GM12878 (cell line): ENCODE results near the gene COL15A1. TPM values are rescaled to one million over a fixed set of nuclear protein-coding genes. Genes with fewer than 3 reads are reported as not detected.

Experiments
- CHD2 ChIP-seq: IDR thresholded peaks from 2 replicates; pipeline ENCODE4 v1.6.1; 2011; ENCODE audit warnings: low read depth, low read length, improper control_type of control experiment, borderline replicate concordance
- HCFC1 ChIP-seq: fragments of 150-350 bp; IDR thresholded peaks from 2 replicates; pipeline ENCODE4 v1.6.1; 2014; ENCODE audit warnings: low read length
- JUND ChIP-seq: IDR thresholded peaks from 2 replicates; pipeline ENCODE4 v1.6.1; 2012; ENCODE audit warnings: low read depth, mild to moderate bottlenecking, low read length, improper control_type of control experiment, moderate library complexity
- LARP7 ChIP-seq: fragments of 450-650 bp; IDR thresholded peaks from 2 replicates; pipeline ENCODE4 v1.6.1; 2017; ENCODE audit warnings: mild to moderate bottlenecking
- RAD21 ChIP-seq: IDR thresholded peaks from 2 replicates; pipeline ENCODE4 v1.6.1; 2011; ENCODE audit warnings: mild to moderate bottlenecking, low read depth, low read length, moderate library complexity; ENCODE audit not compliant: insufficient read depth
- RAD51 ChIP-seq: fragments of 450-650 bp; IDR thresholded peaks from 2 replicates; pipeline ENCODE4 v1.6.1; 2016; ENCODE audit warnings: moderate library complexity, mild to moderate bottlenecking, inconsistent platforms
- RB1 ChIP-seq: fragments of 450-650 bp; formaldehyde crosslinking; IDR thresholded peaks from 2 replicates; pipeline ENCODE4 v1.6.1; 2017; ENCODE audit warnings: mild to moderate bottlenecking, borderline replicate concordance
- RELA ChIP-seq: fragments of 450-650 bp; IDR thresholded peaks from 2 replicates; pipeline ENCODE4 v1.8.0; 2014; ENCODE audit warnings: borderline replicate concordance; ENCODE audit not compliant: partially characterized antibody
- RFX5 ChIP-seq: IDR thresholded peaks from 2 replicates; pipeline ENCODE4 v1.6.1; 2011; ENCODE audit warnings: low read depth, low read length, improper control_type of control experiment
- SRF ChIP-seq, 2 experiments: IDR thresholded peaks; 2 replicates each; pipeline ENCODE4 v1.6.1; 2011; ENCODE audit warnings: low read depth in 2 of 2, low read length in 2 of 2, mild to moderate bottlenecking in 1 of 2, moderate library complexity in 1 of 2
- TCF7 ChIP-seq: IDR thresholded peaks from 2 replicates; pipeline ENCODE4 v1.6.1; 2014; ENCODE audit warnings: antibody characterized with exemption, borderline replicate concordance
- polyA plus RNA-seq, 11 experiments: library from polyadenylated mRNA; depleted of rRNA in 4 of 11; unstranded in 6 of 11; stranded (reverse) in 5 of 11; fragments of >200 nt; fragmentation: Nextera tagmentation in 4 of 11; fragmentation: Illumina TruSeq in 1 of 11; extraction: Ambion mirVana in 4 of 11; extraction: Trizol in 1 of 11; gene quantifications; 1 replicate in 1 of 11; 2 replicates in 10 of 11; pipeline versions ENCODE4 v1.2.1 to v1.2.3, GENCODE V29; 2011 to 2016; ENCODE audit warnings: inconsistent platforms in 2 of 11, missing spikeins in 2 of 11, low read depth in 1 of 11
- total RNA-seq, 4 experiments: library from RNA; depleted of rRNA in 3 of 4; stranded (reverse); fragments of >200 nt in 3 of 4; fragmentation: Illumina TruSeq in 1 of 4; extraction: Trizol in 1 of 4; gene quantifications; 2 replicates each; pipeline versions ENCODE4 v1.2.1 to v1.2.3, GENCODE V29; 2013 to 2021
- TF ChIP-seq, protein P1 (sequence below): fragments of 450-650 bp; IDR thresholded peaks from 2 replicates; pipeline ENCODE4 v1.6.1; 2017; ENCODE audit warnings: borderline replicate concordance
- TF ChIP-seq, protein P2 (sequence below): fragments of 450-650 bp; IDR thresholded peaks from 2 replicates; pipeline ENCODE4 v1.6.1; 2018; ENCODE audit warnings: borderline replicate concordance, mild to moderate bottlenecking; ENCODE audit not compliant: partially characterized antibody
- TF ChIP-seq, protein P3 (sequence below): IDR thresholded peaks from 2 replicates; pipeline ENCODE4 v1.6.1; 2011; ENCODE audit warnings: borderline replicate concordance, low read depth, mild to moderate bottlenecking, moderate library complexity, low read length; ENCODE audit not compliant: insufficient read depth, poor library complexity, severe bottlenecking
- TF ChIP-seq, protein P4 (sequence below): IDR thresholded peaks from 2 replicates; pipeline ENCODE4 v1.6.1; 2012; ENCODE audit warnings: low read length, inconsistent platforms
- TF ChIP-seq, protein P5 (sequence below): fragments of 450-650 bp; IDR thresholded peaks from 2 replicates; pipeline ENCODE4 v1.6.1; 2016; ENCODE audit warnings: mild to moderate bottlenecking
- TF ChIP-seq, protein P6 (sequence below): fragments of 450-650 bp; IDR thresholded peaks from 2 replicates; pipeline ENCODE4 v1.6.1; 2017; ENCODE audit warnings: mild to moderate bottlenecking, moderate library complexity

COL15A1 gene
- total and polyA plus RNA-seq, 10 of the 15 experiments (the other 5 are each of a cell fraction or from before 2014, with no cell fraction given): 0.01 to 0.28 (median 0.06) TPM; not detected in 2

DNA sequence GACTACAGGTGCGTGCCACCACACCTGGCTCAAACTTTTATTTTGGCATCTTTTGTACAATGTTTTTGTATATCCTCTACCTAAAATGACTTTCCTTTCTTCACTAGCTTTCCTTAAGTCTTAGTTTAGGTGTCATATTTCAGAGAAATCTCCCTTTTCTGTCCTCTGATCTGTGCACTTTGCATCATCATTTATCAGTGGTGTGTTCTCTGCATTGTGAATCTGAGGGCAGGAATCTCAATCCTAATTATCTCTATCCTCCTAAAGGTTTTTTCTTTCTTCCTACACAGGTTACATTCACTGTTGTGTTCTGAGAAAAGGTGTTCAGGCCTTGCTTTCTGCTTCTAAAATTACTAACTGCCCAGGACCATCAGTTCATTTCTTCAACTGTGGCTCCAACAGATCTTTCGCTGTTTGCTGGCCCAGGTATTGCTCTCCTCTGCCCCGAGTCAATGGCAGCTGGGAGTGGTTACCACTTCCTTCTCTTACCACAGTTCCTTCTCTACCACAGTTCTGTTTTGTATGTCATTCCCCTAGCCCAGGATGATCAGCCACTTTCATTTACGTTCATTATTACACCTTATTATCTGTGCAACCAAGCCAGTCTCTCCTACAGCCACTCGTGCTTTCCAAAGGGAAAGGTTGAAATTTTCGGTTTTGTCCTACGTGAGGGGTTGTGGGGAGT lies 175.2 kb downstream of the COL15A1 start (continued):
- TF ChIP-seq, protein P1, sequence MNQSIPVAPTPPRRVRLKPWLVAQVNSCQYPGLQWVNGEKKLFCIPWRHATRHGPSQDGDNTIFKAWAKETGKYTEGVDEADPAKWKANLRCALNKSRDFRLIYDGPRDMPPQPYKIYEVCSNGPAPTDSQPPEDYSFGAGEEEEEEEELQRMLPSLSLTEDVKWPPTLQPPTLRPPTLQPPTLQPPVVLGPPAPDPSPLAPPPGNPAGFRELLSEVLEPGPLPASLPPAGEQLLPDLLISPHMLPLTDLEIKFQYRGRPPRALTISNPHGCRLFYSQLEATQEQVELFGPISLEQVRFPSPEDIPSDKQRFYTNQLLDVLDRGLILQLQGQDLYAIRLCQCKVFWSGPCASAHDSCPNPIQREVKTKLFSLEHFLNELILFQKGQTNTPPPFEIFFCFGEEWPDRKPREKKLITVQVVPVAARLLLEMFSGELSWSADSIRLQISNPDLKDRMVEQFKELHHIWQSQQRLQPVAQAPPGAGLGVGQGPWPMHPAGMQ: no peak
- TF ChIP-seq, protein P2, sequence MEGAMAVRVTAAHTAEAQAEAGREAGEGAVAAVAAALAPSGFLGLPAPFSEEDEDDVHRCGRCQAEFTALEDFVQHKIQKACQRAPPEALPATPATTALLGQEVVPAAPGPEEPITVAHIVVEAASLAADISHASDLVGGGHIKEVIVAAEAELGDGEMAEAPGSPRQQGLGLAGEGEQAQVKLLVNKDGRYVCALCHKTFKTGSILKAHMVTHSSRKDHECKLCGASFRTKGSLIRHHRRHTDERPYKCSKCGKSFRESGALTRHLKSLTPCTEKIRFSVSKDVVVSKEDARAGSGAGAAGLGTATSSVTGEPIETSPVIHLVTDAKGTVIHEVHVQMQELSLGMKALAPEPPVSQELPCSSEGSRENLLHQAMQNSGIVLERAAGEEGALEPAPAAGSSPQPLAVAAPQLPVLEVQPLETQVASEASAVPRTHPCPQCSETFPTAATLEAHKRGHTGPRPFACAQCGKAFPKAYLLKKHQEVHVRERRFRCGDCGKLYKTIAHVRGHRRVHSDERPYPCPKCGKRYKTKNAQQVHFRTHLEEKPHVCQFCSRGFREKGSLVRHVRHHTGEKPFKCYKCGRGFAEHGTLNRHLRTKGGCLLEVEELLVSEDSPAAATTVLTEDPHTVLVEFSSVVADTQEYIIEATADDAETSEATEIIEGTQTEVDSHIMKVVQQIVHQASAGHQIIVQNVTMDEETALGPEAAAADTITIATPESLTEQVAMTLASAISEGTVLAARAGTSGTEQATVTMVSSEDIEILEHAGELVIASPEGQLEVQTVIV: no peak
- TF ChIP-seq SRF (IDR thresholded peaks at IDR 0.05; ENCODE audit: low read depth in 2 of 2, low read length in 2 of 2) (no peak), CHD2 (peak; percentile 53; the same call in 1 of the 2 replicates), TCF7 (no peak), RAD51 (peak; percentile 20; the same call in 1 of the 2 replicates), LARP7 (no peak), RELA (no peak), JUND (no peak), RFX5 (no peak), RAD21 (no peak), RB1 (no peak), HCFC1 (no peak)
- TF ChIP-seq, protein P3, sequence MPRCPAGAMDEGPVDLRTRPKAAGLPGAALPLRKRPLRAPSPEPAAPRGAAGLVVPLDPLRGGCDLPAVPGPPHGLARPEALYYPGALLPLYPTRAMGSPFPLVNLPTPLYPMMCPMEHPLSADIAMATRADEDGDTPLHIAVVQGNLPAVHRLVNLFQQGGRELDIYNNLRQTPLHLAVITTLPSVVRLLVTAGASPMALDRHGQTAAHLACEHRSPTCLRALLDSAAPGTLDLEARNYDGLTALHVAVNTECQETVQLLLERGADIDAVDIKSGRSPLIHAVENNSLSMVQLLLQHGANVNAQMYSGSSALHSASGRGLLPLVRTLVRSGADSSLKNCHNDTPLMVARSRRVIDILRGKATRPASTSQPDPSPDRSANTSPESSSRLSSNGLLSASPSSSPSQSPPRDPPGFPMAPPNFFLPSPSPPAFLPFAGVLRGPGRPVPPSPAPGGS: no peak
- TF ChIP-seq, protein P4, sequence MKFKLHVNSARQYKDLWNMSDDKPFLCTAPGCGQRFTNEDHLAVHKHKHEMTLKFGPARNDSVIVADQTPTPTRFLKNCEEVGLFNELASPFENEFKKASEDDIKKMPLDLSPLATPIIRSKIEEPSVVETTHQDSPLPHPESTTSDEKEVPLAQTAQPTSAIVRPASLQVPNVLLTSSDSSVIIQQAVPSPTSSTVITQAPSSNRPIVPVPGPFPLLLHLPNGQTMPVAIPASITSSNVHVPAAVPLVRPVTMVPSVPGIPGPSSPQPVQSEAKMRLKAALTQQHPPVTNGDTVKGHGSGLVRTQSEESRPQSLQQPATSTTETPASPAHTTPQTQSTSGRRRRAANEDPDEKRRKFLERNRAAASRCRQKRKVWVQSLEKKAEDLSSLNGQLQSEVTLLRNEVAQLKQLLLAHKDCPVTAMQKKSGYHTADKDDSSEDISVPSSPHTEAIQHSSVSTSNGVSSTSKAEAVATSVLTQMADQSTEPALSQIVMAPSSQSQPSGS: 0 out of 2 replicates have a peak, but pooled peaks have one; percentile 47
- TF ChIP-seq, protein P5, sequence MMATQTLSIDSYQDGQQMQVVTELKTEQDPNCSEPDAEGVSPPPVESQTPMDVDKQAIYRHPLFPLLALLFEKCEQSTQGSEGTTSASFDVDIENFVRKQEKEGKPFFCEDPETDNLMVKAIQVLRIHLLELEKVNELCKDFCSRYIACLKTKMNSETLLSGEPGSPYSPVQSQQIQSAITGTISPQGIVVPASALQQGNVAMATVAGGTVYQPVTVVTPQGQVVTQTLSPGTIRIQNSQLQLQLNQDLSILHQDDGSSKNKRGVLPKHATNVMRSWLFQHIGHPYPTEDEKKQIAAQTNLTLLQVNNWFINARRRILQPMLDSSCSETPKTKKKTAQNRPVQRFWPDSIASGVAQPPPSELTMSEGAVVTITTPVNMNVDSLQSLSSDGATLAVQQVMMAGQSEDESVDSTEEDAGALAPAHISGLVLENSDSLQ: no peak
- TF ChIP-seq, protein P6, sequence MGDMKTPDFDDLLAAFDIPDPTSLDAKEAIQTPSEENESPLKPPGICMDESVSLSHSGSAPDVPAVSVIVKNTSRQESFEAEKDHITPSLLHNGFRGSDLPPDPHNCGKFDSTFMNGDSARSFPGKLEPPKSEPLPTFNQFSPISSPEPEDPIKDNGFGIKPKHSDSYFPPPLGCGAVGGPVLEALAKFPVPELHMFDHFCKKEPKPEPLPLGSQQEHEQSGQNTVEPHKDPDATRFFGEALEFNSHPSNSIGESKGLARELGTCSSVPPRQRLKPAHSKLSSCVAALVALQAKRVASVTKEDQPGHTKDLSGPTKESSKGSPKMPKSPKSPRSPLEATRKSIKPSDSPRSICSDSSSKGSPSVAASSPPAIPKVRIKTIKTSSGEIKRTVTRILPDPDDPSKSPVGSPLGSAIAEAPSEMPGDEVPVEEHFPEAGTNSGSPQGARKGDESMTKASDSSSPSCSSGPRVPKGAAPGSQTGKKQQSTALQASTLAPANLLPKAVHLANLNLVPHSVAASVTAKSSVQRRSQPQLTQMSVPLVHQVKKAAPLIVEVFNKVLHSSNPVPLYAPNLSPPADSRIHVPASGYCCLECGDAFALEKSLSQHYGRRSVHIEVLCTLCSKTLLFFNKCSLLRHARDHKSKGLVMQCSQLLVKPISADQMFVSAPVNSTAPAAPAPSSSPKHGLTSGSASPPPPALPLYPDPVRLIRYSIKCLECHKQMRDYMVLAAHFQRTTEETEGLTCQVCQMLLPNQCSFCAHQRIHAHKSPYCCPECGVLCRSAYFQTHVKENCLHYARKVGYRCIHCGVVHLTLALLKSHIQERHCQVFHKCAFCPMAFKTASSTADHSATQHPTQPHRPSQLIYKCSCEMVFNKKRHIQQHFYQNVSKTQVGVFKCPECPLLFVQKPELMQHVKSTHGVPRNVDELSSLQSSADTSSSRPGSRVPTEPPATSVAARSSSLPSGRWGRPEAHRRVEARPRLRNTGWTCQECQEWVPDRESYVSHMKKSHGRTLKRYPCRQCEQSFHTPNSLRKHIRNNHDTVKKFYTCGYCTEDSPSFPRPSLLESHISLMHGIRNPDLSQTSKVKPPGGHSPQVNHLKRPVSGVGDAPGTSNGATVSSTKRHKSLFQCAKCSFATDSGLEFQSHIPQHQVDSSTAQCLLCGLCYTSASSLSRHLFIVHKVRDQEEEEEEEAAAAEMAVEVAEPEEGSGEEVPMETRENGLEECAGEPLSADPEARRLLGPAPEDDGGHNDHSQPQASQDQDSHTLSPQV: no peak
